ENCODE measurements around the gene CRY2.

DNA sequence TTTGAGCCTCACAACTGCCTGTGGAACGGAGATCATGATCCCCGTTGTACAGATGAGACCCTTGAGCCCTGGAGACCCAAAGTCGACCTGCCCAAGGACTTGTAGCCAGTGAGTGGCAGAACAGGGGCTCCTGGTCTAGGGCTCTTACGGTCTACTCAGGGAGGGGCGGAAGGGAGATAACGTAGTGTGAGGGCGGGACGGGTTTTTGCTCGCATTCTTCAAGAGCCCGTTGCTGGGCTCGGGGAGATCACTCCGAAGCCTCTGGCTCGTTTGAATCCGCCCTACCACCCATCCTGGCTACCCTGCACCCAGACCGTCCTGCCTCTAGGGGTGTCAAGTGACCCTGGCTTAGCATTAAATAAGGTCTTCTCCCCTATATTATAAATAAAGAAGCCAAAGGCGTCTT, 639 bp downstream of the CRY2 start:
- TF ChIP-seq, protein P1, sequence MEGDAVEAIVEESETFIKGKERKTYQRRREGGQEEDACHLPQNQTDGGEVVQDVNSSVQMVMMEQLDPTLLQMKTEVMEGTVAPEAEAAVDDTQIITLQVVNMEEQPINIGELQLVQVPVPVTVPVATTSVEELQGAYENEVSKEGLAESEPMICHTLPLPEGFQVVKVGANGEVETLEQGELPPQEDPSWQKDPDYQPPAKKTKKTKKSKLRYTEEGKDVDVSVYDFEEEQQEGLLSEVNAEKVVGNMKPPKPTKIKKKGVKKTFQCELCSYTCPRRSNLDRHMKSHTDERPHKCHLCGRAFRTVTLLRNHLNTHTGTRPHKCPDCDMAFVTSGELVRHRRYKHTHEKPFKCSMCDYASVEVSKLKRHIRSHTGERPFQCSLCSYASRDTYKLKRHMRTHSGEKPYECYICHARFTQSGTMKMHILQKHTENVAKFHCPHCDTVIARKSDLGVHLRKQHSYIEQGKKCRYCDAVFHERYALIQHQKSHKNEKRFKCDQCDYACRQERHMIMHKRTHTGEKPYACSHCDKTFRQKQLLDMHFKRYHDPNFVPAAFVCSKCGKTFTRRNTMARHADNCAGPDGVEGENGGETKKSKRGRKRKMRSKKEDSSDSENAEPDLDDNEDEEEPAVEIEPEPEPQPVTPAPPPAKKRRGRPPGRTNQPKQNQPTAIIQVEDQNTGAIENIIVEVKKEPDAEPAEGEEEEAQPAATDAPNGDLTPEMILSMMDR (IDR thresholded peaks at IDR 0.05; ENCODE audit: low read depth, low read length), result peak; percentile 18; the same call in 1 of the 2 replicates
- TF ChIP-seq EZH2phosphoT487 (IDR thresholded peaks at IDR 0.05; ENCODE audit: low read depth), result no peak
